ENCODE measurements around the gene MYT1. TPM values are rescaled to one million over a fixed set of nuclear protein-coding genes. Genes with fewer than 3 reads are reported as not detected.

The MYT1 gene
- total and polyA plus RNA-seq, 4 donors: under 0.01 to 6.5 (median 0.08) TPM

GRCh38 chr20:64256282-64256935 lies 92.2 kb downstream of the MYT1 start:
- Histone ChIP-seq H3K9me3 (ENCODE audit: control insufficient read depth in 4 of 4, low read length in 3 of 4) (no peaks in the 10 kb centered on the region), H3K4me3 (ENCODE audit: low read depth in 1 of 3, low read length in 3 of 3) (peak overlapping the region; percentile 60 to 88 (median 84)), H3K36me3 (ENCODE audit: control insufficient read depth in 4 of 4, insufficient read depth in 3 of 4, low read depth in 1 of 4, low read length in 3 of 4) (peaks cover 0 to 4% (median under 1%) of the 10 kb centered on the region in 4 donors), H3K27me3 (ENCODE audit: control insufficient read depth in 4 of 4, insufficient read depth in 4 of 4, low read length in 3 of 4) (no peaks in the 10 kb centered on the region), H3K9ac (ENCODE audit: low read depth in 1 of 2, low read length in 2 of 2) (peak overlapping the region; percentile 24 to 58), H3K4me1 (ENCODE audit: control insufficient read depth in 4 of 4, insufficient read depth in 4 of 4, low read length in 3 of 4) (peaks cover 0 to 25% (median 16%) of the 10 kb centered on the region in 4 donors), H3K27ac (ENCODE audit: low read depth in 1 of 2, low read length in 2 of 2) (peak overlapping the region; percentile 81 to 83)
- 28% methylated on average over 15 of the region's 15 CpGs for WGBS
- no peak for DNase-seq (ENCODE audit: low spot score)
- TF ChIP-seq SP1 (IDR thresholded peaks at IDR 0.05): no peak
- TF ChIP-seq ATF3 (IDR thresholded peaks at IDR 0.05): no peak
- TF ChIP-seq HNF4A (conservative IDR thresholded peaks at IDR 0.05): no peak
- TF ChIP-seq JUND (IDR thresholded peaks at IDR 0.05): no peak
- TF ChIP-seq EGR1 (IDR thresholded peaks at IDR 0.05; ENCODE audit: low read depth in 2 of 2): no peak
- no peak for TF ChIP-seq REST (IDR thresholded peaks at IDR 0.05)
- no peak for TF ChIP-seq HNF4G (IDR thresholded peaks at IDR 0.05)
- TF ChIP-seq NR2F2 (IDR thresholded peaks at IDR 0.05): no peak
- TF ChIP-seq GABPA (IDR thresholded peaks at IDR 0.05 in 1 of 2, conservative IDR thresholded peaks at IDR 0.05 in 1 of 2): no peak
- no peak for TF ChIP-seq TAF1 (conservative IDR thresholded peaks at IDR 0.05)
- no peak for TF ChIP-seq FOXA1 (IDR thresholded peaks at IDR 0.05)
- no peak for TF ChIP-seq RAD21 (IDR thresholded peaks at IDR 0.05)

GRCh38 chr20:64257107-64257757 lies 93.0 kb downstream of the MYT1 start:
- 95% methylated on average over 13 of the region's 13 CpGs for WGBS
- Histone ChIP-seq H3K27ac (ENCODE audit: low read depth in 1 of 2, low read length in 2 of 2) (no peak overlapping the region), H3K27me3 (ENCODE audit: control insufficient read depth in 4 of 4, insufficient read depth in 4 of 4, low read length in 3 of 4) (no peaks in the 10 kb centered on the region), H3K9me3 (ENCODE audit: control insufficient read depth in 4 of 4, low read length in 3 of 4) (no peaks in the 10 kb centered on the region), H3K36me3 (ENCODE audit: control insufficient read depth in 4 of 4, insufficient read depth in 3 of 4, low read depth in 1 of 4, low read length in 3 of 4) (peaks cover 0 to 4% (median 2%) of the 10 kb centered on the region in 4 donors), H3K4me3 (ENCODE audit: low read depth in 1 of 3, low read length in 3 of 3) (no peak overlapping the region), H3K9ac (ENCODE audit: low read depth in 1 of 2, low read length in 2 of 2) (no peak overlapping the region), H3K4me1 (ENCODE audit: control insufficient read depth in 4 of 4, insufficient read depth in 4 of 4, low read length in 3 of 4) (peaks cover 0 to 25% (median 16%) of the 10 kb centered on the region in 4 donors)
- no peak for TF ChIP-seq MAX (IDR thresholded peaks at IDR 0.05)
- no peak for TF ChIP-seq HNF4G (IDR thresholded peaks at IDR 0.05)
- no peak for TF ChIP-seq RXRA (IDR thresholded peaks at IDR 0.05)
- no peak for TF ChIP-seq RAD21 (IDR thresholded peaks at IDR 0.05)
- no peak for TF ChIP-seq ATF3 (IDR thresholded peaks at IDR 0.05)
- no peak for DNase-seq (ENCODE audit: low spot score)
